Ishikawa (cell line): ENCODE data around the gene LIPI.

ENCODE experiments used
- CEBPB ChIP-seq: IDR thresholded peaks from 2 replicates; pipeline ENCODE4 v1.6.1; 2012
- EGR1 ChIP-seq: IDR thresholded peaks from 2 replicates; pipeline ENCODE4 v1.6.1; 2012
- EP300 ChIP-seq: IDR thresholded peaks from 2 replicates; pipeline ENCODE4 v1.6.1; 2012; ENCODE audit warnings: borderline replicate concordance
- MAX ChIP-seq: IDR thresholded peaks from 2 replicates; pipeline ENCODE4 v1.6.1; 2012
- RAD21 ChIP-seq: IDR thresholded peaks from 2 replicates; pipeline ENCODE4 v1.6.1; 2012; ENCODE audit warnings: low read depth
- REST ChIP-seq: IDR thresholded peaks from 2 replicates; pipeline ENCODE4 v1.6.1; 2012; ENCODE audit warnings: low read depth, mild to moderate bottlenecking
- TAF1 ChIP-seq: IDR thresholded peaks from 2 replicates; pipeline ENCODE4 v1.6.1; 2012; ENCODE audit warnings: low read depth, mild to moderate bottlenecking
- YY1 ChIP-seq: IDR thresholded peaks from 2 replicates; pipeline ENCODE4 v1.6.1; 2012; ENCODE audit warnings: low read depth
- ZBTB7A ChIP-seq: IDR thresholded peaks from 2 replicates; pipeline ENCODE4 v1.6.1; 2012; ENCODE audit warnings: low read depth
- TF ChIP-seq, protein P1 (sequence below): IDR thresholded peaks from 2 replicates; pipeline ENCODE4 v1.6.1; 2012

DNA sequence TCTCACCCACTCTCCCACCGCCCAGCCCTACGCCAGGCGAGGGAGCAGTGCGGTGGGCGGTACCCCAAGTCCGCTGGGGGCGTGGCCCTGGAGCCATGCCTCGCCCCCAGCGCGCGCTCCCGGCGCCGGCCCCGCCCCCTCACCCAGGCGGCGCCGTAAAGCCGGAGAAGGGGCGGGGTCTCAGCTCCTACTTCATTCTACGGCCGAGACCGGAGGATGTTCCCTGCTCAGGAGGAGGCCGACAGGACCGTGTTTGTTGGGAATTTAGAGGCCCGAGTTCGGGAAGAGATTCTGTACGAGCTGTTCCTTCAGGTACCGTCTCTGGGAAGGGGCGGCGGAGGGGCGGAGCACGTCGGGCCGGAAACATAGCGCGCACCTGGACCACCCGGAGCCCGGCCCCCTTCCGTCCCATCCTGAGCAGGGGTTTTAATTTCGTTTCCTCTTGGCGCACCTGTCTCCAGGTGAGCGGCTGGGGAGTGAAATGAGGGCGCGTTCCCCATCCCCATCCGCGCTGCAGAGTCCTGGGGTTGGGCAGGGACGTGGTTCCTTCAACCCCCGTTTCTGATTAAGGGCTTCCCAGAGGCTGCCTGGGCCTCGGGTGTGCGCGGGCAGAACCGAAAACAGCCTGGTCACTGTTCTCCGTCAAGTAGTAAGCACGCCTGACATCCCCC, 5.4 kb upstream of the LIPI start, which contains the start of gene RBM11:
- TF ChIP-seq TAF1: no peak
- TF ChIP-seq, protein P1, sequence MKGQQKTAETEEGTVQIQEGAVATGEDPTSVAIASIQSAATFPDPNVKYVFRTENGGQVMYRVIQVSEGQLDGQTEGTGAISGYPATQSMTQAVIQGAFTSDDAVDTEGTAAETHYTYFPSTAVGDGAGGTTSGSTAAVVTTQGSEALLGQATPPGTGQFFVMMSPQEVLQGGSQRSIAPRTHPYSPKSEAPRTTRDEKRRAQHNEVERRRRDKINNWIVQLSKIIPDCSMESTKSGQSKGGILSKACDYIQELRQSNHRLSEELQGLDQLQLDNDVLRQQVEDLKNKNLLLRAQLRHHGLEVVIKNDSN: no peak
- no peak for TF ChIP-seq EP300
- TF ChIP-seq ZBTB7A: peak; percentile 57; the same call in 1 of the 2 replicates
- TF ChIP-seq CEBPB: no peak
- TF ChIP-seq REST: no peak
- TF ChIP-seq RAD21: no peak
- no peak for TF ChIP-seq EGR1
- TF ChIP-seq MAX: no peak
- no peak for TF ChIP-seq YY1
